Fibroblast of skin of back (primary cell): ENCODE measurements around the gene TSFM. TPM values are rescaled to one million over a fixed set of nuclear protein-coding genes. Genes with fewer than 3 reads are reported as not detected.

ENCODE experiments used
- DNase-seq: peaks from one replicate; pipeline ENCODE4 v3.0.0-alpha.2; 2013
- polyA plus RNA-seq, 2 experiments: library from polyadenylated mRNA; unstranded; fragments of 120-200 nt; gene quantifications; one replicate each; pipeline ENCODE4 v1.2.1, GENCODE V29; 2013; ENCODE audit not compliant: insufficient read length in 2 of 2

The TSFM gene
- 39.8 TPM for polyA plus RNA-seq (2013, experiment 1 of 2; ENCODE audit: insufficient read length)
- polyA plus RNA-seq (2013, experiment 2 of 2; ENCODE audit: insufficient read length) = 25.8 TPM

GRCh38 chr12:57782608-57783465 lies at the start of gene TSFM:
TSS of gene TSFM (plus strand) at chr12:57782787. CDS start at chr12:57782802, 15 bp downstream.
- DNase-seq = peak; percentile 95

GRCh38 chr12:57733928-57734327 lies 48.7 kb upstream of the TSFM start:
- DNase-seq = no peak

- peak; percentile 42 for DNase-seq
Observed at GRCh38 chr12:57734591-57734990, 48.0 kb upstream of the TSFM start.

- DNase-seq = no peak
Observed at GRCh38 chr12:57735198-57735855, 47.3 kb upstream of the TSFM start.

- peak; percentile 35 for DNase-seq
Observed at GRCh38 chr12:57735952-57736740, 46.4 kb upstream of the TSFM start.

GRCh38 chr12:57736741-57737466 lies 45.7 kb upstream of the TSFM start:
- DNase-seq = no peak

GRCh38 chr12:57737467-57738460 lies 44.8 kb upstream of the TSFM start:
- DNase-seq = peak; percentile 19

- DNase-seq = peak; percentile 42
Observed at GRCh38 chr12:57738661-57739237, 43.8 kb upstream of the TSFM start, which contains the start of gene AGAP2. TSS of gene AGAP2 (minus strand) at chr12:57738742. CDS start at chr12:57738246, 496 bp downstream.

GRCh38 chr12:57739387-57739786 lies 43.2 kb upstream of the TSFM start:
- no peak for DNase-seq

- no peak for DNase-seq
Observed at GRCh38 chr12:57739914-57740538, 42.6 kb upstream of the TSFM start.

- no peak for DNase-seq
Observed at GRCh38 chr12:57740656-57741412, 41.8 kb upstream of the TSFM start.

- DNase-seq = no peak
Observed at GRCh38 chr12:57741413-57741789, 41.2 kb upstream of the TSFM start.

GRCh38 chr12:57741844-57742738 lies 40.5 kb upstream of the TSFM start:
- DNase-seq = no peak

GRCh38 chr12:57743769-57744168 lies 38.8 kb upstream of the TSFM start:
- no peak for DNase-seq

- no peak for DNase-seq
Observed at GRCh38 chr12:57744194-57744776, 38.3 kb upstream of the TSFM start.

- peak; percentile 99 for DNase-seq
Observed at GRCh38 chr12:57744777-57745484, 37.7 kb upstream of the TSFM start, which contains the start of gene TSPAN31. TSS of gene TSPAN31 (plus strand) at chr12:57745039. CDS start at chr12:57745155, 116 bp downstream.

GRCh38 chr12:57745485-57745881 lies 37.1 kb upstream of the TSFM start:
- no peak for DNase-seq
